Ramos (cell line): Measurements from ENCODE around the gene HPD.
"Not testable (repeated sequence)": the region's sequence is repeated elsewhere in the genome, so short reads cannot be mapped to it uniquely, and the experiment has no call there.

Source experiments
- in situ Hi-C: fragments of 300-500 bp; cut with MboI; formaldehyde crosslinking; loops from one replicate; pipeline ENCODE4 v1.14.3; 2022; ENCODE audit warnings: low sequenced_read_pairs; ENCODE audit not compliant: unreplicated experiment

Gene HPD

DNA sequence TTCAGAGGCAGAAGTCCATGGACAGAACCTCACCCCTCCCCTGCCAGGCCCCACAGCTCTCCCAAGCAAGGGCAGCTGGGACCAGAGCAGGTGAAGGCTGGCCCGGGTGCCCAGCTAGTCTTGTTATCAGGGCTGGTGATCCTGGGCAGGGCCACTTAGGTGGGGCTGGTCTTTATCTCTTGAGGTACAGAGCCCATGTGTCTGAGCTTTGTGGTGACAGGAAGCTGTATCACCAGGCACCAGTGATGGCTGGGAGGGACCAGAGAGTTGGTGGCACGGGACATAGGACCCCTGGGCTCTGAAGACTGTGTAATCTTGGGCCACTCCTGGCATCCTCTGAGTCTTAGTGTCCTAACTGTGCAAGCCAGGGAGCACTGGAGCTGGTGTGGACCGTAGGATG is 12.8 kb upstream of the HPD start:
- in situ Hi-C loops: no loop called here

- in situ Hi-C loops: not testable (repeated sequence)
Observed at GRCh38 chr12:121869229-121869628, 10.6 kb upstream of the HPD start.

DNA sequence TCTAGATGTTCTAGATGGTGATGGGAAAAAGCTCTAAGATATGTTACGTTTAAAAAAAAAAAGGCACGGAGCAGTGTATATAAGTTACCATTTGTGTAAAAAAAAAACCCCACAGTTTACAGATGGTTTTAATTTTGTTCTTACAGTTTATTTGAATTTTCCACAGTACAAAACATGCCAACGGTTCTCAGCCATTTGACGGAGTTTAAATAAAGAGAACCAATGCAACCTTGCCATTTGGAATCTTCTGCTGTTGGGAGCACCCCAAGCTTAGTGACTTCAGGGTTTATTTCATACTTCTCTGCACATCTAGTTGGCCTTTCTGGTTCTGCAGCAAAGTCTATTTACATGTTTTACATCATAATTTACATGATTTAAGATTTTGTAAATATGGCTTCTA is 7.7 kb upstream of the HPD start:
- in situ Hi-C loops: no loop called here

DNA sequence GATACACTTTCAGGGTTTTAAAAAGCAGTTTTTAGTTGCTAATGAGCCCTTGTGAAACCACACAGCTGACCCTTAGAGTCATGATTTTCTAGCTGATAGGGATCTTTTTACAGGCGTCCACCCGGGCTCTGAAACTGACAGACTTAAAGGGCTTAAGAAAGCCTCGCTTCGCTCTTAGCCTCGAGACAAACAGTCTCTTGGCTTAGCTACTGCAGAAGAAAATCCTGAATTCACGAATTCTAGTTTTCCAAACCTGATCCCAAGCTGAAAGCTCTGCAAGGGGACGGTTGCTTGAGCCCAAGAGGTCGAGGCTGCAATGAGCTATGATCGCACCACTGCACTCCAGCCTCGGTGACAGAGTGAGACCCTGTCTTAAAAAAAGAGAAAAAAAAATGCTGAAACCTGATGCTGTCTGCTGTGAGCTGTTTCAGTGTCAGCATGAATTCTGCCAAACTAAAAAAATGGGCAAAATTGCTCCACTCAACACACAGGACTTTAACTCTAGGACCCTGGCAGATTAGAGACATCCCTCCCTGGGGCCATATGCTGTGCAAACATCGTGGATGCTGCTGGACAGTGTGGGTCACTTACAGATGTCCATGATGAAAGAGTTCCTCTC is 3.1 kb upstream of the HPD start:
- in situ Hi-C loops: no loop called here

DNA sequence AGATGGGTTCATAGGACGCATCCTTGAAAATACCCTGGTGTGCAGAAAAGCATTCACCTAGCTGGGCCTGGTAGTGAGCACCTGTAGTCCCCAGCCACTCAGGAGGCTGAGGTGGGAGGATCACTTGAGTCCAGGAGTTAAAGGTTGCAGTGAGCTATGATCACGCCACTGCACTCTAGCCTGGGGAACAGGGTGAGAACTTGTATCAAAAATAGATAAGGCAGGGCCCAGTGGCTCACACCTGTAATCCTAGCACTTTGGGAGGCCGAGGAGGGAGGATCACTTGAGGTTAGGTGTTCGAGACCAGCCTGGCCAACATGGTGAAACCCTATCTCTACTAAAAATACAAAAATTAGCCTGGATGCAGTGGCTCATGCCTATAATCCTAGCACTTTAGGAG is 2.0 kb upstream of the HPD start:
- in situ Hi-C loops: not testable (repeated sequence)

DNA sequence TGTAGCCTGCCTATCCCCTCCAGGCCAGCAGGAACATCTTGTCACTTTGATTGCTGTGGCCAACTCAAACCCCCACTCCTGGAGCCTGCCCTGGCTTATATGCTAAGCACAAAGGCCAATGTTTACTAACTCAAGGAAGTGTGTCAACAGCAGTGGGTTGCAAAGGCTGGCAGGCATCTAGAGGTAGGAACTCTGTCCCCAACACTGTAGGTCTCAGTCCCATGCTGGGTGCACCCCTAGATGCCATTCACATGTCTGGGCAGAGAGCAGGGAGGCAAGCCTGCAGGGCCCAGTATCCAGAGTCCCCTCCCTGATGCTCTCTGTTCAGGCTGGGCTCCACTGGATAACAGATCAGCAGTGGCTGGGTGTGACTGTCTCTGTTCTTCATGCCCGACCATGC is 1.6 kb upstream of the HPD start:
- in situ Hi-C loops: no loop called here

DNA sequence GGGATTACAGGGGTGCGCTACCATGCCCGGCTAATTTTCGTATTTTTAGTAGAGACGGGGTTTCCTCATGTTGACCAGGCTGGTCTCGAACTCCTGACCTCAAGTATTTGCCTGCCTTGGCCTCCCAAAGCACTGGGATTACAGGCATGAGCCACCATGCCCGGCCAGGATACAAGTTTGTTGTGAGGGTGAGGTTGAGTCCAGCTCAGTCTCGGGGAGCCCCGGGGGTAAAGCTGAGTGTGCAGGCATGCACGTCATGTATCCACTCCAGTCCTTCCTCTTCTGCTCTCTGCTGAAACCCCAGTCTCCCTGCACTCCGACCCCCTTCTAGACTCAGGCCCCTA is 369 bp downstream of the HPD start:
- in situ Hi-C loops: no loop called here

GRCh38 chr12:121857322-121858246 is 1.1 kb downstream of the HPD start:
- in situ Hi-C loops: no loop called here

DNA sequence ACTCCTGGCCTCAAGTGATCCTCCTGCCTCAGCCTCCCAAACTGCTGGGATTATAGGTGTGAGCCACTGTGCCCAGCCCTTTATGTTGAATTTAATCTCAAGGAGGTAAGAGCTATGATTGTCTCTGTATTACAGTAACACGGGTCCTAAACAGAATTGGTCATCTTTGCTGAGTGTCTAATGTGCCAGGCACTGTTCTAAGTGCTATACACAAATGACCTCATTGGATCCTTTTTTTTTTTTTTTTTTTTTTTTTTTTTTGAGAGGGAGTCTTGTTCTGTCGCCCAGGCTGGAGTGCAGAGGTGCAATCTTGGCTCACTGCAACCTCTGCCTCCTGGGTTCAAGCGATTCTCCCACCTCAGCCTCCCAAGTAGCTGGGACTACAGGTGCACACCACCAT is 6.3 kb downstream of the HPD start:
- in situ Hi-C loops: not testable (repeated sequence)

DNA sequence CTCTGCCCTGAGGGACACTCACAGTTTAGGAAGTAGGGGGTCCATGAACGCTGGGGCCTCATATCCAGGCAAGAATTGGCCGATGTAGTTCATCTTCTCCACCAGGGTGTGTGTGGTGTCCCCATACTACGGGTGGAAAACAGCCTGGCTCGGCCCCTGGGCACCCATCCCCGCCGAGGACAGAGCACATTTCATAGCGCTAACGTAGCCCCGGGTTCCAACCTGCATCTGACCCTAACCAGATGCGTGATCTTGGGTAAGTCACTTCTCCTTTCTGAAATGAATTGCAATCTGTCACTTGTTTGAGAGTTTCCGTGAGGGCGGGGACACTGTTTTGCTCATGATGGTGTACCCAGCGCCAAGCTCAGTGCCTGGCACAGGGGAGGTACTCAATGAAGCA is 9.0 kb downstream of the HPD start:
- in situ Hi-C loops: no loop called here

DNA sequence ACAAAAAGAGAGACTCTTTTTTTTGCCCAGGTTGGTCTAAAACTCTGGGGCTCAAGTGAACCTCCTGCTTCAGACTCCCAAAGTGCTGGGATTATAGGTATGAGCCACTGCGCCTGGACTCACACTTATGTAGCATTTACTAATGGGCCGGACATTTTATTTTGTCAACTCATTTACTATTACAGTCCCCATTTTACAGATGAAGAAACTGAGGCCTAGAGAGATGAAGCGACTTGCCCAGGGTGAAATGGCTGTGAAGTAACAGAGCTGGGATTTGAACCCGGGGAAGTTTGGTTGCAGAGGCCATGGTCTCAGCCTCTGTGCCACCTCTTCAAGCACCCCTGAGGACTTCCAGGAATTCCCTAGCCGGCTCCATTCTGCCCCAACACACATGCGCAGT is 9.4 kb downstream of the HPD start:
- in situ Hi-C loops: no loop called here

GRCh38 chr12:121845701-121846100 is 13.0 kb downstream of the HPD start:
- in situ Hi-C loops: no loop called here

DNA sequence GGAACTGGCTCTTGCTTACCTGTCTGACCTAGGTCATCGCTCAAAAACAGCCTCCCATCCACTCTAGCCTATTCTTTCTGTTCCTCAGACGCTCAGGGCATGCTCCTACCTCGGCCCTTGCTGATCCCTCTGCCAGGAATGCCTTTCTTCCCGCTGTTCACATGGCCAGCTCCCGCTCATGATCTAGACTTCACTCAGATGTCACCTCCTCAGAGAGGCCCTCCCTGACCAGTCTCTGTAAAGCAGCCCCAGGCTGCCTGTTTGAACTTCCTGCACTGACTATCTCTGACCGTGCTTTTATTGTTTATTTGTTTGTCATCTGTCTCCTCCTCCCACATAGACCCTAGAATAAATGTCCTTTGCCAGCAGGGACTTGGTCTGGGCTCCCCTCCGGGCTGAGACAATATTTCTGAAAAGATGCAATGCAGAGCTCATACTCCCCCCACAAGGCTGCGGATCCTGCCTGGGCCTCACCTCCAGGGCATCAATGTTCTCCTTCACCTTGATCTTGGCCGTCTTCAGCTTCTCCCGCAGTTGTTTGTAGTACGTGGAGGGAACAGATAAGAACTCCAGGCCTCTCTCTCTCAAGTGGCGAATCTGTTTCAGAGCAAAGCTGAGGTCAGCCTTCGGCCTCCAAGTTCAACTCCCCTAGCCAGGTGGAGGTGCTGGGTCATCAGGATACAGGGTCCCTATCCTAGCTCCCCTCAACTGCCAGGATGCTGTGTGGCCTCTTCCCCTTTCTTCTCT is 15.2 kb downstream of the HPD start:
- in situ Hi-C loops: no loop called here

GRCh38 chr12:121839993-121840761 is 18.5 kb downstream of the HPD start:
- in situ Hi-C loops: no loop called here

DNA sequence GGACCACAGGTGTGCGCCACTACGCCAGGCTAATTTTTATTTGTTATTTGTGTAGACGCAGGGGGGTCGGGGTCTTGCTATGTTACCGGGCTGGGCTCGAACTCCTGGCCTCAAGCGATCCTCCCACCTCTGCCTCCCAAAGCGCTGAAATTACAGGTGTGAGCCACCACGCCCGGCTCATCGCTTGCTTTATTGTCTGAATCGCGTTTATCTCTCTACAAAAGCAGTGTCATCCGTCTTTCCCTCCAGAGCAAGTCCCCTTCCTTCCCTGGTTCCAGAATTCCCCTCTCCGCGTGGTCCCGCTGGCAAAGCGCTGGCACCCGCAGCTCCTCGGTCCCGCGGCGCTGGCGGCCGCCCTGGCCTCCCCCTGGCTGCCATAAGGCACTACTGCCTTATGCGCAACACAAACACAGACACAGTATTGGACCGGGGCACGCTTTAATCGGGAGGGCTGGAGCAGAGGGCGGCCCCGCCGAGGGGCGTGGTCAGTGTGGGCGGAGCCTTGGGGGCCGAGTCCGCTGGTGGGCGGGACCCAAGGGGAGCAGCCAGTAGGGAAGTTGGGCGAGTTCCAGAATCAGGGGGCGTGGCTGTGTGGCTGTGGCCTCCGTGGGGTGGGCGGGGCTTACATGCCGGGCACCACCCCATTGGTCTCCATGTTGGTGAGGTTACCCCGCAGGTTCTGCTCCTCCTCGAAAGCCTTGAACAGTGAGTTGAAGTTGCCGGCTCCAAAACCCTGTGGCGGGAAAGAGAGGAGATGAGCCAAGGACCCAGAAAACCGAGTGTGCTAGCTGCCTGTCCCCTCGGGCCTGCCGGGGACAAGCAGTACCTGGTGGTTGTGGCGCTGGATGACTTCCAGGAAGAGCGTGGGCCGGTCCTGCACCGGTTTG is 19.3 kb downstream of the HPD start:
- in situ Hi-C loops: no loop called here

DNA sequence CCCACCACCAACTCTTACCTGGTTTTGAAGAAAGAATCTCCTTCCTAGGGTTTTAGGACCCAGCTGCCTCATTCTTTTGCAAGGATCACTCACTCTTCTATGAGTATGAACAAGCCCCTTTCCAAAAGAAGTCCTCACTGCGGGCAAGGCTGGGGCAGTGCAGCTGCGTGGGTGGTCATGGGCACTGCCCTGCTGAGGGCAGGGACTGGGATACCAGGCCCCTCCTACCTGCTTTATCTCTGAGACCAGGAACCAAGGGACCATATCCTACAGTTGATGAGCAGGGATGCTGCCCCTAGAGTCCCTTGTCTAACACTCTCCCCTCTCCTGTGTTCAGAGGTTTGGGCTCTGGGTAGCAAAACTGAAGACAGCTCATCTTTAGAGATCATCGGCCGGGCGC is 20.5 kb downstream of the HPD start:
- in situ Hi-C loops: no loop called here

DNA sequence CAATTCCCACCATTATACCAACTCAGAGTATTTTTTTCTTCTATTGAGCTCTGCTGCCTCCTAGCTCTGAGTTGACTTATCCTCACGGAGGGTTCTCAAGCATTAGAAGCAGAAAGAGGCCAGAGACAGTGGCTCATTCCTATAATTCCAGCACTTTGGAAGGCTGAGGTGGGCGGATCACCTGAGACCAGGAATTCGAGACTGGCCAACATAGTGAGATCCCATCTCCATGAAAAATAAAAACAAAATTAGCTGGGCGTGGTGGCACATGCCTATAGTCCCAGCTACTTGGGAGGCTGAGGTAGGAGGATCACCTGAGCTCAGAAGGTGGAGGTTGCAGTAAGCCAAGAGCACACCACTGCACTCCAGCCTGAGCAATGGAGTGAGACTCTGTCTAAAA is 21.0 kb downstream of the HPD start:
- in situ Hi-C loops: no loop called here

DNA sequence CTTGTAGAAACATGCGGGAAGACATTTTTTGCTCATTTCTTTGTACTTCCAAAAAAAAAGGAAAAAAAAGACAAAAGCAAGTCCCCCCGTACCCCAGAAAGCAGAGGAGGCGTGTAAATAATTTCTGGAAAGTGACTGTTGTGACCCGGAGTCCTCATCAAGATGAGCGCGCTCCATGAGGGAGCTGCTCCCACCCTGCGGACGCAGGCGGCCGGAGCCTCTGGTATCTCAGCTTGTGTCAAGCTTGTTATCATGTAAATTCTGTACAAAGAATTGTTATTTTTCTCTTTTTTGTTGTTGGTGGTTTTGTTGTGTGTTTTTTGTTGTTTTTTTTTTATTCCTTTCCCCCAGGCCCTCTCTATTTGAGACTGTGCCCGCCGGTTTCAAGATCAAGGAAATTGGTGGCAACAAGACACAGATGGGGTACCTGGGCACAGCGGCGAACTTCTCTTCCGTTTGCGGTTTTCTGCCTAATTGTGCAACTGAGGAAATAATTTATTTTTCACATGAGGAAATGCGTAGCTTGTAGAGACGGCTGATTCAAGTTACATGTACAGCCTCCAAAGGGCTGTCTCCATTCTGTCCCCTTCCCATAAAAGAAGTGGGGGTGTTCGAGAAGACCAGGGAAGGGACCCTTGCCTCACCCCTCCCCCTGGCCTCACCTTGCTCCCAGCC is 27.0 kb downstream of the HPD start:
- in situ Hi-C loops: no loop called here
